D721Med (cell line): ENCODE results near the gene TMEM207.

Source experiments
- DNase-seq: peaks from one replicate; pipeline ENCODE4 v3.0.0; 2011; ENCODE audit warnings: low spot score; ENCODE audit not compliant: insufficient read length
- FAIRE-seq: peaks from 2 replicates; lab custom pipeline; 2011; peaks lifted over from hg19 to GRCh38; lab: Jason Lieb, UNC
- CTCF ChIP-seq: IDR thresholded peaks from 2 replicates; pipeline ENCODE4 v1.5.1; 2012; ENCODE audit warnings: mild to moderate bottlenecking, control low read depth; ENCODE audit not compliant: insufficient read depth; ENCODE audit errors: missing control alignments

Gene TMEM207

GRCh38 chr3:190494907-190495306 is 45.2 kb upstream of the TMEM207 start:
- DNase-seq (no peak), FAIRE-seq (no peak)
- no peak for TF ChIP-seq CTCF

GRCh38 chr3:190492966-190493365 is 43.3 kb upstream of the TMEM207 start:
- TF ChIP-seq CTCF = no peak
- FAIRE-seq (no peak), DNase-seq (no peak)

- no peak for TF ChIP-seq CTCF
- FAIRE-seq (no peak), DNase-seq (no peak)
Observed at GRCh38 chr3:190492129-190492528, 42.4 kb upstream of the TMEM207 start.

GRCh38 chr3:190491533-190492054 is 41.9 kb upstream of the TMEM207 start:
- no peak for DNase-seq
- no peak for TF ChIP-seq CTCF
- FAIRE-seq = no peak

- TF ChIP-seq CTCF = no peak
- no peak for FAIRE-seq
- DNase-seq = no peak
Observed at GRCh38 chr3:190486908-190487607, 37.4 kb upstream of the TMEM207 start.

GRCh38 chr3:190486533-190486864 is 36.8 kb upstream of the TMEM207 start:
- FAIRE-seq = no peak
- no peak for DNase-seq
- TF ChIP-seq CTCF = no peak

- no peak for TF ChIP-seq CTCF
- FAIRE-seq (no peak), DNase-seq (no peak)
Observed at GRCh38 chr3:190485830-190486532, 36.3 kb upstream of the TMEM207 start.
